Erythroblast (primary cell): ENCODE measurements around the gene UBASH3A.

Experiments used
- DNase-seq, 2 experiments: peaks; one replicate each; lab custom pipeline; 2025; lab: John Stamatoyannopoulos, UW
- GATA1 ChIP-seq: IDR thresholded peaks from 2 replicates; pipeline ENCODE4 v1.6.1; 2011; ENCODE audit warnings: low read depth, mild to moderate bottlenecking, control low read depth, low read length, moderate library complexity
- POLR2A ChIP-seq: IDR thresholded peaks from 2 replicates; pipeline ENCODE4 v1.6.1; 2011; ENCODE audit warnings: mild to moderate bottlenecking, low read length

The UBASH3A gene

DNA sequence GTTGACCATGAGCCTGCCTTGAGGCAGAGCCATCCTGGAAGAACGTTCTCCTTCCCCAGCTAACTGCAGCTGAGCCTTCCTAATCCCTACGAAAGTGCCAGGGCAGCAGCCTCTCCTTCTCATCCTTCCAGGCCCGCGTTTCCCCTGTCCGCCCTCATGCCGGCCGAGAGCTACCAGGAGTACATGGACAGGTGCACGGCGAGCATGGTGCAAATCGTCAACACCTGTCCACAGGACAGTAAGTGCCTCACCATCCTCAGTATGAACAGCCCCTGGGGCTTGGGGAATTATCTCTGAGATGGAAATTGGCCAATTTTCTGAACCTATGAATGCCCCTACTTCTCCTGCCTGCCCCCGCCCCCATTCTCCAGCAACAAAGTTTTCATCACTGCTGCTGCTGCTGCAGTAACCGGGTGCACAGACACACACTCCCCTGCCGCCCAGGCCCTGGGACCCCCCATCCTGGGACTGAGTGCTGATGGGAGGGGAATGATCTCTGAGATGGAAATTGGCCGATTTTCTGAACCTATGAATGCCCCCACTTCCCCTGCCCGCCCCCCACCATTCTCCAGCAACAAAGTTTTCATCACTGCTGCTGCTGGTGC, 39.6 kb downstream of the UBASH3A start:
- TF ChIP-seq GATA1 (no peak), POLR2A (no peak)
- no peak for DNase-seq

DNA sequence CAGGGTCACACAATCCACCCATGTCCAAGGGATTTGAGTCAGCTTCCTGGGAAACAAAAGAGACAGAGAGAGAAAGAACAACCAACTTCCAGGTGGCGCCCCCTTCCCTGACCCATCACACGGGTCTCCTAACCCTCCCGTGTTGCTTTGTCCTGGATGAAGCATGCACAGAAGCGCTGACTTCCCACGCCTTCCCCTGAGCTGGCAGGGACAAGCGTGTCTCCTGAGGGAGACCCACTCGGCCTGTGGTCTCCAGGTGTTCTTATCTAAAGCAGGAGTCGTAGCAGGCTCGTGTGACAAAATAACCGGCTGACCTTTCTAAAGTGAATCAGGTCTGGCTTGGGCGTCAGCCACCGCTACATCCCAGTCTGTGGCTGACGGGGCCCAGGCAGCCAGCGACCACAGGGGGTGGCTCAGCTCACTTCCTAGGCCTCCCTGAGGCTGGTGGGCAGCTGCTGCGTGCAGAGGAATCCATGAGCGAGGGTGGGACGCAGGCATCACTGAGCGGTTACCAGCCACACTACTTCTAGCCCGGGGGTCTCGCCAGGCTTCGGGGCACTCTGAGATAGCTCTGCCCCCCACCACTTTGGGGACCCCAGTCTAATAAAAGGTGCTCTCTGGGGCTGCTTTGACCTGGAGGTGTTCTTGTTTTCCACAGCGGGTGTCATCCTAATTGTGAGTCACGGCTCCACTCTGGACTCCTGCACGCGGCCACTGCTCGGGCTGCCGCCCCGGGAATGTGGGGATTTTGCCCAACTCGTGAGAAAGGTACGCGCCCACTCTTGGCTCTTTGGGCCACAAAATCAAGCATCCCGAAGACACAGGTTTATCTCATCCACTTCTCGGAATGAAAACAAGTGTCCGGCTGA, 40.4 kb downstream of the UBASH3A start:
- TF ChIP-seq GATA1 = no peak
- TF ChIP-seq POLR2A = no peak
- no peak for DNase-seq

DNA sequence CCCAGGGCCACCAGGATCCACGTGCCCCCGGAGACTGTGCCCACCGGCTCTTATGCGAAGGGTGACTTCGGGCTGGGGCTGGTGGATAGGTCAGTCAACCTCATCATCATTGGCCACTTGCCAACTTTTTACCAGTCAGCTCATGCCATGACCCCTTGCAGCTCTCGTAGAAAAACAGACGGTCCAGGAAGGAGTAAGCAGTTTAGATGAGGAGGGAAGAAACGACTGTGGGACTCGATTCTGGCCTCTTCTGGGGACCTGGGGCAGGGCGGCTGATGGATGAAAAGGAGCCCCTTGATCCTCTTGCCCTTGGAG, 41.0 kb downstream of the UBASH3A start:
- no peak for DNase-seq
- TF ChIP-seq GATA1 (no peak), POLR2A (no peak)

DNA sequence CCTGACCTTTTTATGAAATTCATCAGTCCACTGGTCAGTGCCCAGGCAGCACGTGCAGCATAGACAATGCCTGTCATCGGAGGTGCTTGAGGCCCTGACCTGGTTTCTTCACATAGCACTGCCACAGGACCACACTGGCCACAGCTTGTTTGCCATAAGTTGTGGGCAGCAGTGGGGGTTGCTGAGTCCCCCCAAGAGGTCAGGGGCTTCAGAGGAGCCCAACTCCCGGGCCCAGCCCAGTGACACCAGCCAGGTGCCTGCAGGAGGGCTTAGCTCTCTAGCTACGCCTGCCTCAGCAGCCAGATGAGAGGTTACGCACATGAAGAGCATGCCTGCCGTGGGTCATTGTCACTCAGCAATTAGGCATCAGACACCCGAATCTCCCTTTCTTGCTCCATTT, 41.6 kb downstream of the UBASH3A start:
- TF ChIP-seq POLR2A = no peak

DNA sequence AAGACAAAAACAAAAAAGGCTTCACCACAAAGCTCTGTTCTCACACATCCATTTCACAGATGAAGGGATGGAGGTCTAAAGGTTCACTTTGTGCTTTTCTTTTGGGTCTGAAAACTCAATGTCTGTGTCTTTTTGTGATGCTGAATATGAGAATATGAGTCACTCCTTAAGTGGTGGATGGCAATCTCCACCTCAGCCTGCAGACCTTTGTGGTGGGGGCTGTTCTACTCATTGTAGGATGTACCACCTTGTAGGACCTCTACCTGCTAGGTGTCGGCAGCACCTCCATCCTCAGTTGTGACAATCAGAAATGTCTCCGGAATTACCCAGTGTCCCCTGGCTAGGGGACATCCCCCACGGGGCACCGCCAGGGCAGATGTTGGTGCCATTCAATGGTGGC, 42.8 kb downstream of the UBASH3A start:
- no peak for DNase-seq
- TF ChIP-seq GATA1 (no peak), POLR2A (no peak)

More for the DNA sequence above, 41.6 kb downstream of the UBASH3A start:
- no peak for DNase-seq

DNA sequence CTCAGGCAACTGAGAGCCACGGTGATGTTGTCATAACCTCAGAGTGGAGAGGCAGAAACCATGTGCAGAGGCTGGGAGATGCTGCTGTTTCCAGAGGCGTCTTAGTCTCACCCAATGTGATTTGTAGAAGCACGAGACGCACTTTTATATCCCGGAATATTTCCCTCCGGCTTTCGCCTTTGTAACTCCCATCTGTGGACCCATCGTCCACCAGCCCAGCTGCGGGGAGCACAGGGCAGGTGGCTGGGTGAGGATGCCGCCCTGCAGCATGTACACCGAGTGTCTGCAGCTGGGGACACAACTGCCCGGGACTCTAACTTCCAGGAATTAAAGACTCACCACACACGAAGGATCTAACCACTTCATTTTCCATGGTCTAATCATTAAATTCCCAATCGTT, 43.5 kb downstream of the UBASH3A start:
- DNase-seq = no peak
- TF ChIP-seq GATA1 (no peak), POLR2A (no peak)

DNA sequence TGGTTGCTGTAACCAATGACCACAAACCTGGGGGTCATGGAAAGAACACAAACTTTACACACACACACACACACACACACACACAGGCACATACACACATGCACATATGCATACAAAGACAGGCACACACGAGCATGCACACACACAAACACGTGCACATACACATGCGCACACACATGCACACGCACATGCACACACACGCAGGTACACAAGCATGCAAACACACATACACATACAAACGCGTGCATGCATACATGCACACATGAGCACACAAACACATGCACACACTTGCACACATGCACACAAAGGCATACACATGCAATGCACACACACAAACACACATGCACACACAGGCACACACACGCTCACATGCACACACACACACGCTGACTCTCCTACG, 44.0 kb downstream of the UBASH3A start:
- TF ChIP-seq GATA1 (no peak), POLR2A (no peak)
- DNase-seq = no peak

DNA sequence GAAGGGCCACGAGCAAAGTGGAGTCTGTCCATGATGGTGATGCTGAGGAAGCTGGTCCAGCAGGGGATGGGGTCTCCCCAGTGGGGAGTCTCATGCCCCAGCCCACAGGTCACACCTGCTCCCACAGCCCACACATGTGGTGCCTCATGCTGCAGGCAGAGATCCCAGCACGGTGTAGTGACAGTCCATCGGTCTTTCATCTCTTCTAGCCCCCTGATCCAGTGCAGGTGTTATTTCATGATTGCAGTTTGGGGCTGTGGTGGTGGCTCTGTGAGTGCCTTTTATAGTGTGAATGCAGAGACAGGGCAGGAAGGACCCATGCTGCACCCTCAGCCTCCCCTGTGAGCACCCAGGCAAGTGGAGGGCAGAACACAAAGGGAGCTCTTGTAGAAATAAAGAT, 45.0 kb downstream of the UBASH3A start:
- no peak for TF ChIP-seq GATA1
- no peak for DNase-seq

DNA sequence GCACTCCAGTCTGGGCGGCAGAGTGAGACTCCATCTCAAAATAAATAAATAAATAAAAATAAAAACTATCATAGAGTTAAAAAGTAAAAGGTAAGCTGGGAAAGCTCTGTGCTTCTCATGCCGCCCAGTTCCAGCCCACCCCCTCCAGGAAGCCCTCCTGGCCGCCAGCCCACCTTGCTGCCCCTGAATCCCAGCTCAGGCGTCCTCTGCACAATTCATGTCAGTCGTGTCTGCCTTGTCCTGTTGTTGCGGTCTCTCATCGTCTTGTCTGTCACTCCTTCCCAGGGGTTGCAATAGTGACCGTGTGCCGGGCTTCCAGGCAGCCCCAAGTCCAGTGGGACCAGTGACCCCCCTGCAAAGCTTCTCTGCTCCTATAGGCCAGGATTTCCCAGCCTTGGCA, 48.2 kb downstream of the UBASH3A start:
- no peak for DNase-seq
- TF ChIP-seq POLR2A (no peak), GATA1 (no peak)

DNA sequence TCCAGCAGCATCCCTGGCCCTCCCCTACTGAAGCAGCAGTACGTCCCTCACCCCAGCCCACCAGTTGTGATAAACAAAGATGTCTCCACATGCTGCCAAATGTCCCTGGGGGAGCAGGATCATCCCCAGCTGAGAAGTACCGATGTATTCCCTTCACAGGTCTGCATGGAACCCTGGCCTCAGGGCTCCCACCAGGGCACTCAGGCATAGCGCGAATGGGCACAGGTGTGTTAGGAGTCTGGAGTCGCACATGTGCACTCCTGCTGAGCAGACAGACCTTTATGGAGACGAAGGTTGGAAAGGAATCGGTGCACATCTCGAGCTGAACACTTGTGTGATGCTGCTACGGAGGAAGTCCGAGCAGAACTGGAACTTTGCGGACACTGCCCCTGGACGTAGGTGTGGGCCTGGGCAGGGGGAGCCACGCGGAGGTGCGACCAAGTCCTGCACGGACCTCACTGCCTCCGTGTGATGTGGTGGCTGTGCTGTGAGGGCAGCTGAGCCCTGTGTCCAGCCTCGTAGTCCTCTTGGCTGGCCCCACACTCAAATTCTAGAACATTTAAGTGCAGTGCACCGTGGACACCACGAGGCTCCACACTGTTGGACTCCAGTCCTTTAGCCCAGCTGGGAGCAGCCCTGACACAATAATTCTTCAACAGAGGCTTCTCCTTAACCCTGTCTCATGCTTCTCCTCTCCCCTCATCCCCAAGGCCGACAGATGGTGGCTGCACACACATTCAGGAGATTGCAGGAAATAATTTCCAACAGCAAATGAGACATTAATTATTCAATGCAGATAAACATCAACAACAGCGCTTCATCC, 48.9 kb downstream of the UBASH3A start:
- no peak for DNase-seq
- TF ChIP-seq GATA1 = no peak
- TF ChIP-seq POLR2A = no peak

DNA sequence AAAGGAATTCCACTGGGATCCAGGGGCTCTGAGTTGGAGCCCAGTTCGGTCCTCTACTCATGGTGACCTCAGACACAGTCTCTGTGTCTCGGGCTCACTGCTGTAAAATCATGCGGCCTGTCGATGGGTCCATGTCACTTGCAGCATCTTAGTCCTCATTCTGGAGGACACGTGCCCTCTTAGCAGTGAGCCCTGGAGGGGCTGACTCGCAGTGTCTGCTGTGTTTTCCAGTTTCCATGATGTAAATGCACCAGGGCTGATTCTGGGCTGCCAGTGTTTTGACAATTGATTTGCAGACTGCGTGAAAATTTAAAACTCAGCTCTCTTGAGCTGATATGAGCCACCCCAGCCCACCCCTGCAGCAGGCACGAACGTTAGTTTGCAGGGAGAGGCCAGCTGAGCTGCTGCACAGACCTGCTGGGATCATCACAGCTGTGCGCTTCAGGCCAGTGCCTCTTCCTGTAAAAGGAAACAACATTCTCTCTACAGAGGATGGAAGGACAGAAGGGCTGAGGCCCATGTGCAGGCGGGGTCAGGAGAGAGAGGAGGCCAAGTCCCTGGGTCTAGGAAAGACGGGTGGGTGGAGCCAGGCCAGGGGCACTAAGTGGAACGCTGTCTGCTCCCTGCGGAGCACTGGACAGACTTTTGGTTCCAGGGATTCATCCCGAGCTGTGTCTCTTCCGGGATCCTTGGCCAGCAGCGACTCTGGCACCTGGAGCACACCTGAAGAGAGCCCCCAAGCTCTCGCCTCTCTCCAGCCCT, 49.7 kb downstream of the UBASH3A start:
- no peak for DNase-seq
- TF ChIP-seq GATA1 (no peak), POLR2A (no peak)

DNA sequence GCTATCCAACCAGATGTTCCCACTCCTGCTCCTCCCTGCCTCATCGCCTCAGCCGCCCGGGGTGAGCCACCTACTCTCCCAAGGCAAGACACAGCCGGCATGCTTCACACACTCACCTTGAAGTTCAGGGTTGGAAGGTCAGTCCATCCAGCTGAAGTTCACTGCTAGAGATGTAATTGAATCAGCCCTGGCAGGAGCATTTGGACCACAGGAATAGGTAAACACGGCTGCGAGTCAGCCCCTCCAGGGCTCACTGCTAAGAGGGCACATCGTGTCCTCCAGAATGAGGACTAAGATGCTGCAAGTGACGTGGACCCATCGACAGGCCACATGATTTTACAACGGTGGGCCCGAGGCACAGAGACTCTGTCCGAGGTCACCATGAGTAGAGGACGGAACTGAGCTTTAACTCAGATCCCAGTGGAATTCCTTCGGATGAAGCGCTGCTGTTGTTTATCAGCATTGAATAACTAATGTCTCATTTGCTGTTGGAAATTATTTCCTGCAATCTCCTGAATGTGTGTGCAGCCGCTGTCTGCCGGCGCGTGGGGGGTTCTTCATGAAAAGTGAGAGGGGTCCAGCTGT, 50.4 kb downstream of the UBASH3A start:
- TF ChIP-seq GATA1 = no peak
- no peak for TF ChIP-seq POLR2A
- DNase-seq = no peak

DNA sequence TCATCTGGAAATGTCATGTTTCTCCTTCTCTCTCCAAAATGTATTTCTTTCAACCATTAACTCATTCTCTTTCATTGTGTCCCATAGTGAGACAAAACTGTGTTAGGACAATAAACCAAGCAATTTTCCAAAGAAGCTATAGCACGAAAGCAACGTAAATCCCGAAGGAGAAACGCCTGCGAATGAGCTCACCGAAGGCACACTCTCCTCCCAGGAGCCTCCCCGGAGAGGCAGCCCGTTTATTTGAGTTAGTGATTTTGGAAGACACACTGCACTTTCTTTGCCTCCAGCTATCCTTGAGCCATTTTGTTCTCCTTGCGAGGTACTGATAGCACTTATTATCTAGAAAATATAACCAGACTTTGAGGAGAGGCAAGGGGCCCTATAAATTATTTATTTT, 51.1 kb downstream of the UBASH3A start:
- DNase-seq = no peak

More for the DNA sequence above, 51.1 kb downstream of the UBASH3A start:
- TF ChIP-seq POLR2A = no peak
- TF ChIP-seq GATA1 = no peak
